ENCODE measurements around the gene MIEN1. TPM values are rescaled to one million over a fixed set of nuclear protein-coding genes. Genes with fewer than 3 reads are reported as not detected.

MIEN1 gene
- total RNA-seq, 1 donor: 19.0 TPM

DNA sequence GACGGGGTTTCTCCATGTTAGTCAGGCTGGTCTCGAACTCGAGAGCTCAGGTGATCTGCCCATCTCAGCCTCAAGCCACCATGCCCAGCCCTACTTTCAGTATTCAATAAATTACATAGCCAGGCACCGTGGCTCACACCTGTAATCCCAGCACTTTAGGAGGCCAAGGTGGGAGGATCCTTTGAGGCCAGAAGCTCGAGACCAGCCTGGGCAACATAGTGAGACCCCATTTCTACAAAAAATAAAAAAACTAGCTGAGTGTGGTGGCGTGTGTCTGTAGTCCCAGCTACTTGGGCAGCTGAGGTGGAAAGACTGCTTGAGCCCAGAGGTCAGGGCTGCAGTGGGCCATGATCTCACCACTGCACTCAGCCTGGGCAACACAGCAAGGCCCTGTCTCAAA is 8.2 kb downstream of the MIEN1 start:
- DNase-seq (ENCODE audit: low read depth): no peak
- TF ChIP-seq, protein P1, sequence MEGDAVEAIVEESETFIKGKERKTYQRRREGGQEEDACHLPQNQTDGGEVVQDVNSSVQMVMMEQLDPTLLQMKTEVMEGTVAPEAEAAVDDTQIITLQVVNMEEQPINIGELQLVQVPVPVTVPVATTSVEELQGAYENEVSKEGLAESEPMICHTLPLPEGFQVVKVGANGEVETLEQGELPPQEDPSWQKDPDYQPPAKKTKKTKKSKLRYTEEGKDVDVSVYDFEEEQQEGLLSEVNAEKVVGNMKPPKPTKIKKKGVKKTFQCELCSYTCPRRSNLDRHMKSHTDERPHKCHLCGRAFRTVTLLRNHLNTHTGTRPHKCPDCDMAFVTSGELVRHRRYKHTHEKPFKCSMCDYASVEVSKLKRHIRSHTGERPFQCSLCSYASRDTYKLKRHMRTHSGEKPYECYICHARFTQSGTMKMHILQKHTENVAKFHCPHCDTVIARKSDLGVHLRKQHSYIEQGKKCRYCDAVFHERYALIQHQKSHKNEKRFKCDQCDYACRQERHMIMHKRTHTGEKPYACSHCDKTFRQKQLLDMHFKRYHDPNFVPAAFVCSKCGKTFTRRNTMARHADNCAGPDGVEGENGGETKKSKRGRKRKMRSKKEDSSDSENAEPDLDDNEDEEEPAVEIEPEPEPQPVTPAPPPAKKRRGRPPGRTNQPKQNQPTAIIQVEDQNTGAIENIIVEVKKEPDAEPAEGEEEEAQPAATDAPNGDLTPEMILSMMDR (IDR thresholded peaks at IDR 0.05; ENCODE audit: insufficient read depth, low read depth, low read length): no peak
- H3K4me3 ChIP-seq (ENCODE audit: low read depth, low read length): no peak overlapping the region

DNA sequence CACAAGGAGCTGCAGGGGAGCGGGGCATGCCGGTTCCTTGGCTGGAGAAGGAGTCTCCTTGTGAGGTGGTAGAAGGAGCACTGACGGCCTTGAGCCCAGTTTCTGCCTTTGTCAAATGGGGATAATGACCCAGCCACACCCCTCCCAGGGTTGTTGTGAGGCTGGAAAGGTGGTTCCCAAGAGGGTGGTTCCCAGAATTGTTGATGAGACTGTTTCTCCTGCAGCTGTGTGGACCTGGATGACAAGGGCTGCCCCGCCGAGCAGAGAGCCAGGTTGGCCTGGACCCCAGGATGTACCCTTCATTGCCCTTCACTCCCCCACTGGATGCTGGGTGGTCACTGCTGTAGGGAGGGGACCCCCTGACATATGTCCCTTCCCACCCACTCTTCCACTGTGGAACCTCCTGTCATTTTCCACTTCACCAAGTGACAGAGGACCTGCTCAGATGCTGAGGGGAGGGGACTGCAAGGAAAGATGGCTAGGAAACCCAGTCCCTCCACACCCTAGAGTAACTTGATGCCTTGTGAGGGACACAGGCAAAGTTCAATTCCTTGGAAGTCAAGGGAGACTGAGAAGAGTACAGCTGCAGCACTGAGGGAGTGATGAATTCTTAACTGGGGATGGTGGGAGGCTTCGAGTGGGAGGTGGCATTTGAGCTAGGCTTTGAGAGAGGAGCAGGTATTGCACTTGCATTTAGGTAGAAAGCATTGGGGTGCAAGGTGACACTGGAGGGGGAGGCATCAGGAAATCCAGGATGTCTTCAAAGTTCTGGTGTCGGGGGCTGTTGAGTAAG is 10.6 kb downstream of the MIEN1 start:
- TF ChIP-seq, protein P1 (IDR thresholded peaks at IDR 0.05; ENCODE audit: insufficient read depth, low read depth, low read length): no peak
- no peak for DNase-seq (ENCODE audit: low read depth)
- no peak overlapping the region for H3K4me3 ChIP-seq (ENCODE audit: low read depth, low read length)

DNA sequence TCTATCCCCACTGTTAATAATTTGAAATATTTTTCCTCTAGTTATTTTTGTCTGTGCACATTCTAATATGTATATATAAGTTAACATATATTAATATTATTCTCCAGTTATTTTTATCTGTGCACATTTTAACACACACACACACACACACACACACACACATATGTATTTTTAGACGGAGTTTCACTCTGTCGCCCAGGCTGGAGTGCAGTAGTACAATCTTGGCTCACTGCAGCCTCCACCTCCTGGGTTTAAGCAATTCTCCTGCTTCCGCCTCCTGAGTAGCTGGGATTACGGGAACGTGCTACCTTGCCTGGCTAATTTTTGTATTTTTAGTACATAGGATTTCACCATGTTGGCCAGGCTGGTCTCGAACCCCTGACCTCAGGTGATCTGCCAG is 12.7 kb downstream of the MIEN1 start:
- TF ChIP-seq, protein P1 (IDR thresholded peaks at IDR 0.05; ENCODE audit: insufficient read depth, low read depth, low read length): no peak
- H3K4me3 ChIP-seq (ENCODE audit: low read depth, low read length): no peak overlapping the region
- no peak for DNase-seq (ENCODE audit: low read depth)

DNA sequence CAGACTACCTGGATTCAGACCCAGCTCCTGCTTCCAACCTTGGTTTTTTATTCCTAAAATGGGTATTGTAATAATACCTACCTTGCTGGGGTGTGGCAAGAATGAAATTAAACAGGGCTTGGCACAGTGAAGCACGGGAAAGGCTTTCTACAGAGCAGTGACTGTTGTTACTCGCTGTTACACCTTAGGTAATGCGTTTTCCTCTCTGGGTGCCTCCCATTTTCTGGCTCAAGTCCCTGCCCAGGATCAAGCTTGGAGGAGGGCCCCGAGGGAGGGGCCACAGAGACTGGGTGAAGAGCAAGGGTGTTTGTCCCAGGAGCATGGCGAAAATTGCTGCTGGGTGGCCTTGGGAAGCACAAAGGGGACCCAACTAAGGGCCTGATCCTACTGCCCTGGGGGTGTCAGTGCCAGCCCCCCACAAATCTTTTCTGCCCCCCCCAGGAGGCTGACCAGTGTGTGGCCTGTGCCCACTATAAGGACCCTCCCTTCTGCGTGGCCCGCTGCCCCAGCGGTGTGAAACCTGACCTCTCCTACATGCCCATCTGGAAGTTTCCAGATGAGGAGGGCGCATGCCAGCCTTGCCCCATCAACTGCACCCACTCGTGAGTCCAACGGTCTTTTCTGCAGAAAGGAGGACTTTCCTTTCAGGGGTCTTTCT is 13.3 kb downstream of the MIEN1 start:
- no peak for DNase-seq (ENCODE audit: low read depth)
- no peak overlapping the region for H3K4me3 ChIP-seq (ENCODE audit: low read depth, low read length)
- TF ChIP-seq, protein P1 (IDR thresholded peaks at IDR 0.05; ENCODE audit: insufficient read depth, low read depth, low read length): no peak

DNA sequence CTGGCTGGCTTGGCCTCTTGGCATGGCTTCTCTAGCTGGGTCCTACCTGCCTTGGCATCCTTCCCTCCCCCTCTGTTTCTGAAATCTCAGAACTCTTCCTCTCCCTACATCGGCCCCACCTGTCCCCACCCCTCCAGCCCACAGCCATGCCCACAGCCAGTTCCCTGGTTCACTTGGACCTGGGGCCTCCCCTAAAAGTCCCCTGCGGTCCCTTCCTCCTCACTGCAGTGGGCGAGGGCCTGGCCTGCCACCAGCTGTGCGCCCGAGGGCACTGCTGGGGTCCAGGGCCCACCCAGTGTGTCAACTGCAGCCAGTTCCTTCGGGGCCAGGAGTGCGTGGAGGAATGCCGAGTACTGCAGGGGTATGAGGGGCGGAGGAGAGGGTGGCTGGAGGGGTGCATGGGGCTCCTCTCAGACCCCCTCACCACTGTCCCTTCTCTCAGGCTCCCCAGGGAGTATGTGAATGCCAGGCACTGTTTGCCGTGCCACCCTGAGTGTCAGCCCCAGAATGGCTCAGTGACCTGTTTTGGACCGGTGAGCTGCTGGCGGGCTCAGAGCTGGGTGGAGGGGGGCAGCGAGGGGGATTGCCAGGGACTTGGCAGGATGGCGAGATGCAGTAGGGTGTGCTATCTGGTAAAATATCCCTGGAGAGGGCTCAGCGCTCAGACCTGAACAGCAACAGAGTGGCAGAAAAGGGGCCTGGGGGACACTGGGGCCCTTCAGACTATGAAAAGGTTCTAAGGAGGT is 14.1 kb downstream of the MIEN1 start:
- H3K4me3 ChIP-seq (ENCODE audit: low read depth, low read length): no peak overlapping the region
- TF ChIP-seq, protein P1 (IDR thresholded peaks at IDR 0.05; ENCODE audit: insufficient read depth, low read depth, low read length): no peak
- no peak for DNase-seq (ENCODE audit: low read depth)

DNA sequence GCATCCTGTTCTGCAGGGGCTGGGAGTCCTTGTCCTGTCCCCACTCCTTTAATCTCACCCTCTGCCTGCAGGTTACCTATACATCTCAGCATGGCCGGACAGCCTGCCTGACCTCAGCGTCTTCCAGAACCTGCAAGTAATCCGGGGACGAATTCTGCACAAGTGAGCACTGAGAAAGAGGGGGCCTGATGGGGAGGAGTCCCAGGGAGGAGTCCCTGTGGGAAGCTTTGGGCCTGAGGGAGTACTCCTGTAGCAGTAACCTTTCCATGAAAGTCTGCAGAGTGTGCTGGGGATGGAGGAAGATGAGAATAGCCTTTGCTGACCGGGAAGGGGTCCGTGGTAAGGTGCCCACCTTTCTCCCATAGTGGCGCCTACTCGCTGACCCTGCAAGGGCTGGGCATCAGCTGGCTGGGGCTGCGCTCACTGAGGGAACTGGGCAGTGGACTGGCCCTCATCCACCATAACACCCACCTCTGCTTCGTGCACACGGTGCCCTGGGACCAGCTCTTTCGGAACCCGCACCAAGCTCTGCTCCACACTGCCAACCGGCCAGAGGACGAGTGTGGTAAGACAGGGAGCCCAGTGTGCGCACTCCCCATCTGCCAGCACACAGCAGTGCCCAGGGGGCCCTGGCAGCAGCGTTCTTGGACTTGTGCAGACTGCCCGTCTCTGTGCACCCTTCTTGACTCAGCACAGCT is 14.8 kb downstream of the MIEN1 start:
- TF ChIP-seq, protein P1 (IDR thresholded peaks at IDR 0.05; ENCODE audit: insufficient read depth, low read depth, low read length): no peak
- no peak for DNase-seq (ENCODE audit: low read depth)
- no peak overlapping the region for H3K4me3 ChIP-seq (ENCODE audit: low read depth, low read length)

All from fibroblast of villous mesenchyme (primary cell).